A549 treated with CORT108297 at 1 μM for 4 hours (cell line): Measurements from ENCODE around the gene CCR3. TPM values are rescaled to one million over a fixed set of nuclear protein-coding genes. Genes with fewer than 3 reads are reported as not detected.

Experiments used
- total RNA-seq: library from RNA; stranded (reverse); fragments of 200-300 nt; extraction: Qiagen RNA extraction; gene quantifications from 5 replicates; pipeline ENCODE4 v1.2.3, GENCODE V29; 2022

CCR3 gene
- not detected in 5 replicates for total RNA-seq

GRCh38 chr3:46242120-46242519 lies at the start of gene CCR3:
Gene CCR3 (plus strand): TSS chr3:46242460. CDS start chr3:46265159, 22,699 bp downstream.

GRCh38 chr3:46208167-46208704 lies 34.0 kb upstream of the CCR3 start, which contains the start of gene CCR1:
Gene CCR1 (minus strand): TSS chr3:46208313. CDS start chr3:46204313, 4,000 bp downstream.

Other genes with a start within 250 kb of the CCR3 start
- gene FYCO1, start 246.6 kb upstream of the CCR3 start, total RNA-seq = 4.3 to 5.8 TPM (median 4.9 TPM) in 5 replicates
- not detected in 5 replicates for gene XCR1, start 215.0 kb upstream of the CCR3 start, total RNA-seq
- not detected in 5 replicates for gene CCR1, start 34.1 kb upstream of the CCR3 start, total RNA-seq
- gene CCR2, start 111.7 kb downstream of the CCR3 start, total RNA-seq = not detected in 5 replicates
- gene CCR5, start 128.5 kb downstream of the CCR3 start, total RNA-seq = not detected in 5 replicates
- gene CCRL2, start 164.8 kb downstream of the CCR3 start, total RNA-seq = 0.03 to 0.39 TPM (median 0.24 TPM) in 5 replicates
- gene LTF, start 222.4 kb downstream of the CCR3 start, total RNA-seq = 0.15 TPM in 1 of 5 replicates, not detected in the others